RKO (cell line): ENCODE data around the gene FKTN.

ENCODE experiments used
- DNase-seq: peaks from one replicate; pipeline ENCODE4 v3.0.0-alpha.2; 2016; ENCODE audit warnings: low spot score

Gene FKTN

DNA sequence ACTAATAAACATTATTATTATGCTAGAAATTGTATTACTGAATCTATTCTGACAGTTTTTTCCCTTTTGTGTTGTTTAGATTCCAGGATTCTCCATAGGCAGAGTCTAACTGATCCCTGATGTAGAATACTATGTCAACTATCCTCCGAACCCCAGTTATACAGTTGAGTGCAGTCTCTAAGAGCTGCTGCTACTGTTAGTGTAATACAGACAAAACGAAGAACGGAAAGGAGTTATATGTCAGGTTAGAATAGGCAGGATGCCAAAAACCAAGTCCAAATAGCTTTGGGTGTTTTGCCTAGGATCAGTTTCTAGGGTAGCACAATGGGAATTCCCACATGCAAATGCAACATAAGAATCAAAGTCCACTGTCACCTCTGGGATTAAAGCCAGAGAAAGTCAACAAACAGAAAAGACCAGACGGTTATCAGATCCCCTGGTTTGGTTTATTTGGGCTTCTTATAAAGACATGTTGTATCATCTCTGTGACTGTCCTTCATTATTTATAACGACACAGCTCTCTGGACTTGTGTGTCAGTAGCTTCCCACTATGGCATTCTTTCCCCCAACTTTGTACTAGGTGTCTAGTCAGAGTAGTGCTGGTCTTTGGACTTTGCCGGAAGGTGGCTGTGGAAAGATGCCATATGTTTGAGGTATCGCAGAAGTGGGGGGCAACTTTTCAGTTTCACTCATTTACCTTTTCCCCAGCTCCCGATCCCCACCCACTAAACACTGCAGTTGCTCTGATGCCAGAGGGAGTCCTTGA, 121.5 kb downstream of the FKTN start:
- DNase-seq, result no peak

DNA sequence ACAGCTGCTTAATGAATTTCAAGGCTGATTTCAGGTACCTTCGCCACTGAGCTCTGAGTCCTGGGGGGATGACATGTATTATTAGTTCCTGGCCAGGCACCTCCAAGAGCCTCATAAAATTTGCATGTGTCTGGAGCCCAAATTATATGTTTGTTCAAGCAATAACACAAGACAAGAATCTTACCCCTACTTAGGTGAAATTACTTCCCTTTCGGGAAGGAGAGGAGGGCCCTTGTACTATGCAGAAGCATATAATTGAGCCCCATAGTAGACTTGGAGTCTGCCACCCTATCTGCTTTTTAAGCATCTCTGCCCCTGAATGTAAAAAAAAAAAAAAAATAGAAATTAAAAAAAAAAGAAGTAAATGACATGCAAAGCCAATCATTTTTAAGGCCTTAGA, 123.4 kb downstream of the FKTN start:
- DNase-seq, result no peak

DNA sequence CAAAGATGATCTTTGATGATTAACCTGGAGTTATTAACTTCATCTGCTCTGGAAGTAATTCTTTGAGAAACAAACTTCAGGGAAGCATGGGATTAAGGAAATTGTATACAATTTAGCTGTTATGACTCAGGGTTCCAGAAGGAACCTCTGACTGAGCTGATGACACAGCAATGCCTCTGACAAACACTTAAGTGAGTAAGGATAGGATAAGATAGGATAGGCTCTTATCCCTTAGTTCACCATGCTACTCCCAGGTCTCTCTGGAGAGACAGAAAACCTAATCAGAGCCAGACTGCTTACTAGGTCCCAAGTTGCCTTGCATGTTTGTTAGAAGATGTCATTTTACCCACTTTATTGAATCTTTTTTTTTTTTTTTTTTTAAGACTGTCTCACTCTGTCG, 123.8 kb downstream of the FKTN start:
- DNase-seq, result peak; percentile 90

DNA sequence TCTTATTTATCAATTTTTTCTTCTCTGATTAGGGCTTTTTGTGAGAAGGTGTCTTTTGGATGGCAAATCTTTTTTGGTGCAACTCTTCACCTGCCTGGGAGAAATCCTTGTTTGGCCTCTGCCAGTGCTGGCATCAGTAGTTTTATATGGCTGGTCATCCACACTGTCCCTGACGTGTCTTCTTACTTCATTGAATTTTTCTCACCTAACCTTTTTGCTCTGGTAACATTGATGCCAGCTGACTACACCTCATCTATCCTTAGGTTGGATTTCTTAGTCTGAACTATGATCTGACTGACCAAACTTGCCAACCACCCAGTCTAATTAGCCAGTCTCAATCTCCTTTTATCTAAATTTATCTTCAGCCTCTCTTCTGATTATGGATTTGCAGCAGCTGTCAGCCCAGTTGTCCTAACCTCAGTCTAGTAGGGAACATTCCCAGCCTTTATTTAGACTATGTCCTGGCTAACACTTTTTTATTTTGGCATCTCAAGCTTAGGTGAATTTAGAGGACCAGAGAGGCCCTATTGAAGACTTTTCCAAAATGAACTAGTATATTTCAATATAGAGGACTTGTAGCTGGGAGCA, 125.9 kb downstream of the FKTN start:
- DNase-seq, result no peak

DNA sequence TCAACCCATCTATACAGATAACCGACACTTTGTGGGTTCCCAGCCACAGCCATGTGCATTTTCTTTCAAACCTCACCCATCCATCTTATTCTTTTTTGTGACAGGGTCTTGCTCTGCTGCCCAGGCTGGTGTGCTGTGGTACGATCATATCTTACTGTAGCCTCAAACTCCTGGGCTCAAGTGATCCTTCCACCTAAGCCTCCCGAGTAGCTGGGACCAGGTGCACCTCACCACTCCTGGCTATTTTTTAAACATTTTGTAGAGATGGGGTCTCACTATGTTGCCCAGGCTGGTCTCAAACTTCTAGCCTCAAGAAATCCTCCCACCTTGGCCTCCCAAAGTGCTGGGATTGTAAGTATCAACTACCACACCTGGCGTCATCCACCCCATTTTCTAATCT, 129.0 kb downstream of the FKTN start:
- DNase-seq, result no peak
